AG04450 (cell line): ENCODE measurements around the gene PAAF1. TPM values are rescaled to one million over a fixed set of nuclear protein-coding genes. Genes with fewer than 3 reads are reported as not detected.
"Not testable (repeated sequence)": the region's sequence is repeated elsewhere in the genome, so short reads cannot be mapped to it uniquely, and the experiment has no call there.

Experiments
- CTCF ChIA-PET: fragments of 300-600, 350-600 bp; formaldehyde crosslinking; extraction: SDS; loops from one replicate; lab custom pipeline; 2022; ENCODE audit warnings: antibody characterized with exemption, inconsistent platforms; lab: Charles Lee
- POLR2A ChIA-PET: fragments of 350-600 bp; formaldehyde crosslinking; extraction: SDS; loops from one replicate; lab custom pipeline; 2021; ENCODE audit warnings: antibody characterized with exemption, inconsistent platforms; lab: Yijun Ruan, JAX
- DNase-seq: peaks from one replicate; pipeline ENCODE4 v3.0.0-alpha.2; 2011; ENCODE audit warnings: low read depth, low spot score
- H3K27ac ChIP-seq: one replicate; pipeline ENCODE4 v1.5.1; 2012; ENCODE audit warnings: low read depth, low read length, control low read depth
- H3K27me3 ChIP-seq: one replicate; pipeline ENCODE4 v1.6.0; 2012; ENCODE audit warnings: low read length; ENCODE audit not compliant: control insufficient read depth, insufficient read depth
- H3K4me3 ChIP-seq: 2 replicates; pipeline ENCODE4 v1.5.1; 2011; ENCODE audit warnings: mild to moderate bottlenecking, low read depth, low read length, control low read depth
- H3K9me3 ChIP-seq: 2 replicates; pipeline ENCODE4 v1.5.1; 2012; ENCODE audit warnings: low read length; ENCODE audit not compliant: control insufficient read depth, insufficient read depth
- CTCF ChIP-seq: IDR thresholded peaks from 2 replicates; pipeline ENCODE4 v1.5.1; 2011; ENCODE audit warnings: low read depth, low read length, control low read depth, inconsistent platforms
- polyA plus RNA-seq: library from polyadenylated mRNA; depleted of rRNA; stranded (reverse); fragments of >200 nt; gene quantifications from 2 replicates; pipeline ENCODE4 v1.2.3, GENCODE V29; 2011

Gene PAAF1
- polyA plus RNA-seq, 1 experiment, result 18.5 TPM

- ChIA-PET CTCF (interaction anchor here (1.3 kb wide), 1 partner anchor 52 kb away, joined by 3 read pairs; no protein-coding TSS in a partner anchor), POLR2A (no interaction called here)
- Histone ChIP-seq H3K27me3 (no peaks in the 10 kb centered on the region), H3K4me3 (no peak overlapping the region), H3K27ac (no peak overlapping the region), H3K9me3 (no peaks in the 10 kb centered on the region; the same call in 1 of the 2 replicates)
- DNase-seq, result no peak
- no peak for TF ChIP-seq CTCF
Measured at GRCh38 chr11:73878771-73879170, 2.0 kb downstream of the PAAF1 start.

- H3K4me3 ChIP-seq, H3K27ac ChIP-seq, DNase-seq, CTCF ChIA-PET, H3K27me3 ChIP-seq, POLR2A ChIA-PET, H3K9me3 ChIP-seq: not testable (repeated sequence)
Measured at GRCh38 chr11:73880449-73880848, 3.6 kb downstream of the PAAF1 start.

GRCh38 chr11:73883856-73884255, 7.1 kb downstream of the PAAF1 start:
- DNase-seq, result no peak
- H3K4me3 ChIP-seq, result no peak overlapping the region
- ChIA-PET POLR2A (no interaction called here), CTCF (no interaction called here)
- no peak for TF ChIP-seq CTCF
- no peaks in the 10 kb centered on the region for H3K27me3 ChIP-seq
- no peaks in the 10 kb centered on the region for H3K9me3 ChIP-seq
- H3K27ac ChIP-seq, result no peak overlapping the region

- Histone ChIP-seq H3K9me3 (no peaks in the 10 kb centered on the region), H3K27me3 (no peaks in the 10 kb centered on the region), H3K4me3 (no peak overlapping the region), H3K27ac (no peak overlapping the region)
- CTCF ChIA-PET, result no interaction called here
- TF ChIP-seq CTCF, result no peak
- POLR2A ChIA-PET, result no interaction called here
- DNase-seq, result no peak
Measured at GRCh38 chr11:73888244-73888643, 11.4 kb downstream of the PAAF1 start.

- H3K9me3 ChIP-seq, result no peaks in the 10 kb centered on the region
- ChIA-PET POLR2A (no interaction called here), CTCF (no interaction called here)
- H3K27me3 ChIP-seq, result no peaks in the 10 kb centered on the region
- no peak overlapping the region for H3K27ac ChIP-seq
- no peak overlapping the region for H3K4me3 ChIP-seq
- TF ChIP-seq CTCF, result no peak
- no peak for DNase-seq
Measured at GRCh38 chr11:73889019-73889418, 12.2 kb downstream of the PAAF1 start.

GRCh38 chr11:73889536-73889935, 12.7 kb downstream of the PAAF1 start:
- no peak overlapping the region for H3K27ac ChIP-seq
- ChIA-PET CTCF (no interaction called here), POLR2A (no interaction called here)
- no peak for DNase-seq
- H3K4me3 ChIP-seq, result no peak overlapping the region
- H3K9me3 ChIP-seq, result no peaks in the 10 kb centered on the region
- no peak for TF ChIP-seq CTCF
- no peaks in the 10 kb centered on the region for H3K27me3 ChIP-seq
